GM18511 (cell line): ENCODE data around the gene CD226.
"Not testable (repeated sequence)": the region's sequence is repeated elsewhere in the genome, so short reads cannot be mapped to it uniquely, and the experiment has no call there.

Experiments used
- ATAC-seq: cut with Tn5 transposase; IDR thresholded peaks from one replicate; pipeline ENCODE4 v1.9.1; 2021; ENCODE audit warnings: mild to moderate bottlenecking, moderate library complexity; ENCODE audit not compliant: unreplicated experiment

The CD226 gene

DNA sequence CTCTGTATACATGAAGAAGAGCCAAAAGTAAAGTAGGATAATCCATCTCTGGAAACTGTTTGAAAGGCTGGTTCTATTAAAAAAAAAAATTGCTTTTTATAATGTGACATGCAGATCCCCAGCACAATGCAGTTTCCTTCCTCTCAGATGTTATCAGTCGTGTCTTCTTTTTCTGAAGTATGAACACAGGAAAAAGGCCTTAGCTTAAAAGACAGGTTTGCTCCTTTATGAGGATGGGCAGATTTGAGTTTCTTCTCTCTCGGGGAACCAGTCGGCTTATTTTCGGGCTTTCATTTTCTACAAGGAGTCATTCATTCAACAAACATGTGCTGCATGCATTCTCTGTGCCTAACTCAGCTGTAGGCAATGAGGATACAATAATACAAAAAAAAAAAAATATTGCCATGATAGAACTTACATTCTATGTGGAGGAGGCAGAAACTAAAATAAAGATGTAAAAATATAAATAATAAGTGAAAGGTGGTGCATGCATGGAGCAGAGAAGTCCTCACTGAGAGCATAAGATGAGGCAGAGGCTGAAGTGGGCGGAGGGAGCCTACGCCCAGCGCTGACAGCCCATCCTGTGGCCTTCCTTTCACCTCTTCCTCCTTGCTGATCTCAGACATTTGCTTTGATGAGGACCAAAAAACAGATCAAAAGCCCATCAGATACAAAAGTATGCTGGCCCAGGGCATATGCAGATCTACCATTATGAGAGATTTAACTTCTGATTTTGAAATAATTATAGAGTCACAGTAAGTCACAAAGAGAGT lies at the start of gene CD226:
Gene CD226 (minus strand): TSS at position 513 of the 773 bp plus-strand sequence. CDS start 467 bp downstream, at position 46.
- peak; percentile 40 for ATAC-seq

DNA sequence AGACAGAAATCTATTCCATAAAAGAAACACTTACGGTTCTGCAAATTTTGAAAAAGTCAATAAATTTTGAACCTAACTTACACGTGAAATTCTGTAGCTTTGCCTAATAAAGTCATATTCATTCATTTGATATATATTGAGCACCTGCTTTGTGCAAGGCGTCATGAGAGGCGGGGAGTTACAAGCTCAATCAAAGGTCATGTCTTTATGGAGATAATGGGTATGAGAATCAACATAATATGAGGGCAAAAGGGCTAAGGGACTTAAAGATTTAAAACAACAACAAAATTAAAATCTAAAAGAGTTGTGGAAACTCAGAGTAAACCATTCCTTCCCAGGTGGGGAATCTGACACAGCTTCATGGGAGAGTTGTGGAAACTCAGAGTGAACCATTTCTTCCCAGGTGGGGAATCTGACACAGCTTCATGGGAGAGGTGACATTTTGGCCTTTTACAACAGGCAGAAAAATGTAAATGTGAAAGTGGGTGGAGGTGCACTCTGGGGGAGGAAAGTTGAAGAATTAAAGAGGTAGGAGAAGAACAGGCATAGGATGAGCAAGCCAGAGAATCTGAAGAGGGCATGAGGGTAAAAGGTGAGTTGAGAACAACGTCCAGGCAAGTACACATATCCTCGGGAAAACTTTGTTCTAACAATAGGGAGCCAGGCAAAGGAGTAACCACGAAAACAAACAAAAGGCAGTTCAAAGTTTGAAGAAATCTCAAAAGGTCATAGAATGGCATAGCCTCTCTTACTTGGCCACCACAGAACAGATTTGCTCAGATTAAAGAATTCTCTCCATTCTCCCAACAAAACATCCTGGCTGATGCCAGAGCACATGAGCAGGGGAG lies 49.5 kb upstream of the CD226 start:
- ATAC-seq, result no peak

DNA sequence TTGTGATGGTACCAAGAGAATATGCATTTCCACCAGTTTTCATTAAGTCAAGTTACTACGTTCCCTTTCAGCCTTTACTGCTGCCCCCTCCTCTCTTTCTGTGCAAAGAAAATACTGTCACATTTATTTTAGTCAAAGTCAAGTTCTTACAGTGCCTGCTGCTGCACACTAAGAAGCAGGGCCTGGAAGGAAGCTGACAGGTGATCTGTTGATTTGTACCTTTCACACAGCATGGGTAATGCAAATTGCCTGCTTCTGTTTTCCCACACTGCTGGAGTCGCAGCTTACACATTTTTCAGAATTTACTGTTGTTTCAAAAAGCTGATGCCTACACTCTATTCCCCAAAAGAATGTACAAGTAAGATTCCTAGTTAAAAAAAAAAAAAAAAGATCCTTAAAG lies 48.7 kb upstream of the CD226 start:
- no peak for ATAC-seq

DNA sequence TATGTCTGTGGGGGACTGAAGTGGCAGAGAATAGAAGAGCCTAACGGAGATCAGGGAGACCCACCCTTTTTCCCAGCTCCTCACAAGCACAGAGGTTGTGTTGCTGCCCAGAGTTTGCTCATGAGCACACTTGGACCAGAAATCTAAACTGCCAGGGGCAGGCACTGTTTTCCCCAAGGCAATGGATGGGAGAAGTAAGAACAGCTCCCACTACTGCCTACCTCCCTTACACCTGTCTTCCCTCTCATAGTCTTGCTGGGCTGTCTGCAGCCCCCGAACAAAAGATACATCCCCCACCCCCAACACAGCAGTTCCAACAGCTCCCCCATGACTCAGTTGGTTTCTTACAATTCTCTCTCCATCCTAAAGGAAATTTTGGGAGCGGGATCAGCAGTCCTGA lies 48.1 kb upstream of the CD226 start:
- no peak for ATAC-seq

DNA sequence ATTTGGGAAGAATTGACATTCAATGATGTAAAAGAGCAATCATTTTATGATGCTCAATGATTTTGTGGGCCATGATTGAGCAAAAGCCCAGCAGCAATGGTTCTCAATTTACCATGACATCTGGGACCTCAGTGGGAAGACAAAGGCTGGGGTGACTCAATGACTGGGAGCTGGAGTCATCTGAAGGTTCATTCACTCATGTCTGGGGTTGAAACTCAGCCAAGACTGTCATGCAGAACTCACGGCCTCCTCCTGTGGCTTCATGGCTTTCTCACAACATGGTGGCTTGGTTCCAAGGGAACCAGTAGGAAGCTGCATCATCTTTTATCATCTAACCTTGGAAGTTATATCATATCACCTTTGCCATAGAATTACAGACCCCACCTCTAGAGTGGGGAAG lies 45.1 kb upstream of the CD226 start:
- no peak for ATAC-seq

DNA sequence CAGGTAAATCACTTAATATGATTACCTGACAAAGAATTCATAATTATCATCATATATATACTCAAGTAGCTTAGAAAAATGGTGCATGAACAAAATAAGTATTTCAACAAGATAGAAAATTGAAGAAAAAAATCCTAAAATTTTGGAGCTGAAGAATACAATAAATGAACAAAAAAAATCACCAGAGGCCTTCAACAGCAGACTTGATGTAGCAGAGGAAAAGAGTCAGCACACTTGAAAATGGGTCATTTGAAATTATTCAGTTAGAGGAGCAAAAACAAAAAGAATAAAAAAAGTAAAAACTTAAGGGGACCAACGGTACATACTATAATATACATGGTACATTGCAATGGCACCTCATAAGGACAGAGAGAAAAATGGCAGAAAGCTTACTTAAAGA lies 40.2 kb upstream of the CD226 start:
- ATAC-seq, result no peak

DNA sequence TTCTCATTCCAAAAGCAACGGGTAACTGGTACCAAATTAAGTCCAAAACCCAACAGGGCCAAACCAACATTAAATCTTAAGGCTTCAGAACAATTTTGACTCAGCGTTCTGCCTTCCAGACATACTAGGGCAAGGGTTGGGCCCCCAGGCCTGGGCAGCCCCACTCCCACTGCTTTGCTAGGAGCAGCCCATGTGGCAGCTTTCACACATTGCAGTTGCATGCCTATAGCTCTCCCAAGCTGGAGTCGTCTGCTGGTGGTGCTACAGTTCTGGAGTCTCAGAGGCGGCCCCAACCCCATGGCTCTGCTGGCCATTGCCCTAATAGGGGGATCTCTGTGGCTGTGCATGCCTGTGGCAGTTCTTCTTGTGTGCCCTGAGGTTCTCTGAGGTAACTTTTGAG lies 37.6 kb upstream of the CD226 start:
- ATAC-seq, result no peak

DNA sequence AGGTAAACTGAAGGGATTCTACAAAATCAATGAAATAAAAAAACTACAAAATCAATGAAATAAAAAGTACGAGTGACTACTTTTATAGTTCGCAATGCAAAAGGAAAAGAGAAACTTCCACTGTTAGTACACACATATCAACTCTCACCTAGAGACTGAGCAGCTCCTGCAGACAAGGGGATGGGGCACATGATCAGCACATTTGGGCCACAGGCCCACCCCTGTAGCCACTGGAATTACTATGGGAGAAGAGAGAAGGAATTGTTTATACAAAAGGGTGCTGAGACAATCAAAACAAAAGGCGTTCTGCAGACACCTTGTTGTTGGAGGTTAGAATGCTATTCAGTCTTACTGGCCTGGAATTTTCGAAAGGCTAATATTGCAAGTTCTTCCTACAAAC lies 34.7 kb upstream of the CD226 start:
- no peak for ATAC-seq

DNA sequence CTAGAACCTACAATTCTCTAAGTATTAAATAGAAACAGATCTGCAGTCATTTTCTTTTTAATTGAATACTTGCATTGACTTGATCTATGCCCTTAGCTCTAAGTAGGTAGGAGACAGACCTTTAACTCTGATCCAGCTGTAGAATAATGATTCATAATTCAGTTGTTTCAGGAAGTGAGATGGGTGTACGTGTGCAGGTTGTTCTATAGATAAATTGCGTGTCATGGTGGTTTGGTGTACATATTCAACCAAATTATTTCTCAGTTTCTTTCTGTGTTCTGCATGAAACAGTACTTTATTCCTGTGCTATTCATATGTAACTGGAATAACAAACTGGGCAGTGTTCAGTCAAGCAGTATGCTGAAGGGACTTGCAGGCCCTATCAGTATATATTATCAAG lies 34.3 kb upstream of the CD226 start:
- ATAC-seq, result peak; percentile 68

DNA sequence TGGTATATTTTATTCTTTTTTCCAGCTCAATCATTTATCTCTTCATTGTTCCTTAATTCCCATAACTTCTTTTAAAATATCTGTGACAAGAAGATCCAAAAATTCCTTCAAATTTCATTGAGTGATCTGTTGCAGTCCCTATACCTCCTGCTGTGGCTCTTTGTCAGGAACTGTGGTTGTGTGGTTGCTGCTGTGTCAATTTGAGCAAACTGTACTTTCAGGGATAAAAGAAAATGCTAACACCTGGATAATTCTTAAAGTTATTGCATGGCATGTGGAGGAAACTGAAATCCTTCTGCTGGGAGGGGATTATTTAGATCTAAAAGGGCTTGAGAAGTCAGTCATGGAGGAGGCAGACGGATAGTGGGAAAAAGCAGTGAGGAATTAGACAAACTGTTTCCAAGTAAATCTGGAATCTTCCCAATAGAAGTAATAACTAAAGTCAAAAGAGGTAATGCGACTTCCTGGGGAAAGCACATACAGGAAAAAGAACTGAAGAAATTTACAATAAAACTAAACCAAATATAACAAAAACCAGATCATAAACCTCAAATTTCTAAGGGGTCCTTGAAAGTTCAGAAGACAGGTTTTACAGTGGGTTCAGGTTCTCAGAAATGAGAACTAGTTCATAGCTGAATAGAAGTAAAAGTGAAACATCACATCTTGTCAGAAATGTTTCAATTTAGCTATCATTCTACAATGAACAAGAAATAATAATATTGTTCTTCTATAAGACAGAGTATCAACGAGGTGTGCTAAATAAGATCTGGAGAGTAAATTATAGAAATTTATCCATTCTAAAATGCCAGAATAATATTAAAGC lies 33.5 kb upstream of the CD226 start:
- ATAC-seq, result peak; percentile 30

DNA sequence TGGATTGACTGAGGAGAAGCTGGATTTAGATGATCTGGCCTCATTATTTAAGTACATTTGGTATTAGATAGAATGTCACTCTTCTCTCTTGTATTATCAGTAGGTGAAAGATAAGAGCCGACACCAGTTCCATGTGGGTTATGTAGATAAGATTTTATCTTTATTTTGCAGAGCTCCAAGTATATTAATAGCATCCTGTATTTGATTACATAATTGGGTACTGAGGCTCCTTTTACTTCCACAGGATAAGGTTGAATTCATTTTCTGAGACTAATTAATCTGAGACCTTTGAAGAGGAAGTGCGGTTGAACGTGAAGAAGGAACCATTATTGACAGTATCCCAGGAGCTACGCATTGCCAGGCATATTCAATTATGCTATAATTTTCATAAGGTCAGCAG lies 32.8 kb upstream of the CD226 start:
- ATAC-seq, result no peak

DNA sequence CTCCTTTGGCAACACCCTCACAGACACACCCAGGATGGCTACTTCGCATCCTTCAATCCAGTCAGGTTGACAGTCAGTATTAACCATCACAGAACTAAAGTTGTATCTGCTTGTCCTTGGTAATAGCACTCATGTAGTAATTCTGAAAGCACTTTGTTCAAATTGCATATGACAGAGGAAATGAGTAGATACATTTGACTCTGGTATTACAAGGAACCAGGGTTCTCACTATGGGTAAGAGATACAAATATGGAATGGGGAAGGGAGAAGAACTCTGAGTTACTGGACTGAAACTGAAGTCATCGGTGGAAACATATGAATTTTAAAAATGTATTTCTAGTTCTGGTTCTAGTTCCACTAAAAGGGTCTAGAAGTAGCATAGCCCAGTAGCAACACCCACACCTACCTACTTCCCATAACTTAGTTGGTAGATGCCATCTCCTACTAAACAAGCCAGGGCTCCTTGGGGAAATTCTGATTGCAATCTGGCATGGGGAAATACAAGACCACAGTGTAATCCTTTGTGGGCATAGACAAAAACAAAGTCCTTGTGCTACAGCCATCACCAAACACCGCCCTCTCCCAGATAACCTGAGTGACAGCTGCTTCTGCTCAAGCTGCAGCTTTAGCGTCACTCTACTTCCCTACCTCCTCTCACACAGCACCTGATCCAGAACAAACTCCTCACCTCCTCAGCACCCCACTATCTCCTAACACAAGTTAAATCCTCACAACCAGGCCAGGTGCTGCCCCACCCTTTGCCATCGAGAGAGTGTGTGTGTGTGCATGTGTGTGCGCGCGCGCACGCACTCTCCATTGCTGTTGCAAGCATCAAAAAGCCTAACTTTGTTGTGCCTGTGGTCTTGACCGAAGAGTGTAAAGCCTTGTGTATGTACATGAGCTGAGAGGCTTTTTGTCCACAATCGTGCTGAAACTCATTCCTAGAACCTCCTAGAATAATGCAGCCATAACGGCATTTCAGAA lies 31.4 kb upstream of the CD226 start:
- ATAC-seq, result peak; percentile 68

DNA sequence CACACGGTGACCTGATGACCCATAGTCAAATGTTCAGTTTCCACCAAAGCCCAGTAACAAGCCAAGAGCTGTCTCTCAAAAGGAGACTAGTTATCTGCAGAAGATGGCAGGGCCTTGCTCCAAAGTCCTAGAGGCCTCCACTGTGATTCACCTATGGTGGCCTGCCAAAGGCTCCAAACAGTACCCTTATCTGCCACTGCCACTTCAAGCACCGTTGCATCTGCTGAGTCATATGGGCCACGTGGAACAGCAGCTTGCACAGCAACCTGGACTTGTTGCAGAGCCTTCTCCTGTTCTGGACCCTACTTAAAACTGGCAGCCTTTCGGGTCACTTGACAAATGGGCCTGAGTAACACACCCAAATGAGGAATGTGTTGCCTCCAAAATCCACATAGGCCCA lies 27.6 kb upstream of the CD226 start:
- not testable (repeated sequence) for ATAC-seq

DNA sequence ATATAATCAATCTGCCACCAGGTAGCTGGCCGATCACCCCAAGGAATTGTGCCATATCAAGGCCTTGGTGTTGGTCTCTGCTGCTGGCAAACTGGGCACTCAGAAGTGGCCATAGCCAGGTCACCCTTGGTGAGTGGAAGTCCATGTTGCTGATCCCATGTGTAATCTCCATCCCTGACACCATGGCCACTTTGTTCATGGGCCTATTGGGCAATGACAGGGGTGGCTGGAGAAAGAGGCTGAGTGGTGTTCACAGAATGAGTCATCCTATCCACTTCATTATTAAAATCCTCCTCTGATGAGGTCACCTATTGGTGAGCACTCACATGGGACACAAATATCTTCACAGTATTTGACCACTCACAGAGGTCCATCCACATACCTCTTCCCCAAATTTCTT lies 26.7 kb upstream of the CD226 start:
- ATAC-seq, result no peak

DNA sequence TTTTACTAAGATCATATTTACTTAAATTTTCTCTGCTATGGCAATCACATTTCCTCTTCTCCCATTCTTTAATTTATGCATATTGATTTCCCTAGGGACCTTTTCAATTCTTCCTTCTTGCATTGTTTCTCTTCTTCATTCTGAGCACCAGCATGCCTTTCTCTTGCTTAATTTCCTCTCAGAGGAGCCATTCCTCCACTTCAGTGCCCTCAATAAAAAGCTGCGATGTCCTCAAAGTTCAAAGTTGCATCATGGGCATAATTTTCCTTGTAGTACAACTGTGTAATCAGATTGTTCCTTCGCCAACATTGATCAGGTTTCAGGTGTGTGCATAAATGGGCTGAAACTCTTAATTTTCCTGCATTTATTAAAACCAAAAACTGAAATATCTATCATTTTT lies 21.8 kb upstream of the CD226 start:
- ATAC-seq, result no peak

DNA sequence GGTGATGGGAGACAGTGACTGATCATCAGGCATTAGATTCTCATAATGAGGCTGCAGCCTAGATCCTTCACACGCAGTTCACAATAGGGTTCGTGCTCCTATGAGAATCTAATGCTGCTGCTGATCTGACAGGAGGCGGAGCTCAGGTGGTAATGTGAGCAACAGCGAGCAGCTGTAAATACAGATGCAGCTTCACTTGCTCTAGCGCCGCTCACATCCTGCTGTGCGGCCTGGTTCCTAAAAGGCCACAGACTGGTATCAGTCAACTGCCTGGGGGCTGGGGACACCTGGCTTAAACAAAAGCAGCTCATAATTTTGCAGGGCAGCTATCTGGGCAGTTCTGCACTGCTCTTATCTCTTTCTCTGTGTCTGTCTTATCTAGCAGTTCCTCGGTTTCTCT lies 20.4 kb upstream of the CD226 start:
- ATAC-seq, result no peak

DNA sequence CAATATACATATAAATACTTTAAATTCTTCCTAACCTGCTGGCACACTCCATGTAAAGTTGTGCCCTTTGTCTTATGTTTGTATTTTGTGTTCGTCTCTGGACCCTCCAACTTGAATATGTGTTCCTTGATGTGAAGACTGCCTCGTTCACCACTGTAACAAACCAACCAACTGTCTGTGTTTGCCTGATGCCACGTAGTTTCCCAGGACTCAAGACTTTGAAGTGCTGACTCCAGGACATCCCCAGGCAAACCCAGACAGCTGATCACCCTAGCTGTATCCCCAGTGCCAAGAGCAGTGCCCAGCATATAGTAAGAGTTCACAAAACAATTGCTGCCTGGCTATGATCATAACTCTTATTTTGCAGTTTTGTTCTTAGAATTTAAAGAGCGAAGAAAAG lies 15.5 kb upstream of the CD226 start:
- no peak for ATAC-seq

DNA sequence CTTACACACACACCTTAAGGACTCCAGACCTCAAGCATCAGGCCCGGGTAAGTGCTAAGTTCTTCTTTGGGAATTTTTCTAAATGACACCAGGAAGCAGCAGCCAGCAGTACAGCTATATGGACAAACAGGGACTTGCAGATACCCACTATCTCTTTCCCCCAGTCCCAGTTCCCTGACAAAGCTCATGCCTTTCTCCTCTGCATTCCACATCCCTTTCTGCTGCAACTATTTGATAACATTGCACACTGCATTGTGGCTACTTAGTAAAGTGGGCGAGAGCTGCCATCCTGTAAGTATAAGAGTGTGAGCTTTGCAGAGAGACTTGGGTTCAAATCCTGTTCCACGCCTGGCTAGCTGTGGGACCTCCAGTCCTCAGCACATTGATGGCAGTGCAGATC lies 14.0 kb upstream of the CD226 start:
- ATAC-seq, result no peak

DNA sequence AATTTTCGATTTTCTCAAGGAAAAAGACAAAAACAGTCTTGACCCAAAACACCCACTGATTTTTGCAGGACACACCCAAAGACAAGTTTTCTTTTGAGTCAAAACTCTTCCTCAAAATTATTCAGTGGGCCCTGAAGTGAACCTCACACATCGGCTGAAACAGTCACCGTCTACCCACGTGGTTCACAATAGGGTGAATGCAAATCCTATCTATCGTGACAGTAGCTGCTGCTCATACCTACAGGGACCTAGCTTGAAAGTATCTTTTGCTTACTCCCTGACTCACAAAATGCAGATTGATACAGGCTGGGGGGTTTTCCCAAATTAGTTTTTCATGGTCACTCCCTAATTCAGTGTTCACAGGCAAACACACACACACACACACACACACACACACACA lies 10.7 kb upstream of the CD226 start:
- peak; percentile 63 for ATAC-seq

DNA sequence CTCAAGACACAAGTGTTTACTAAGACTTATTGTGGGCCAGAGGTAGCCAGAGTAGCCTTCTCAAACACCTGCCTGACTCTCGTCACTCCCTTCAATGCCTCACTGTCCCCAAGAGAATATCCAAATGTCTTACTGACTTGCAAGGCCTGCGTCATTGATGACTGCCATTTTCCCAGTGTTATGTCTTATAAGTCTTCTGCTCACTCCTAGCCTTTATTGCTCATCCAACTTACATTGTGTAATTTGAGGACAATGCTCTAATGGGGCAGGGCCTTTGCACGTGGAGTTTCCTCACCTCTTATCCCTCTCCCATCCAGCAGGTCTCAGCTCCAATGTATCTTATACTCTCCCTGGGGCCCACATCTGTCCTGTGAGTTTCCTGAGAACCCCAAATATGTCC lies 10.1 kb upstream of the CD226 start:
- no peak for ATAC-seq
